ENCODE results near the gene AKAP9. TPM values are rescaled to one million over a fixed set of nuclear protein-coding genes. Genes with fewer than 3 reads are reported as not detected.
"Not testable (repeated sequence)": the region's sequence is repeated elsewhere in the genome, so short reads cannot be mapped to it uniquely, and the experiment has no call there.

Gene AKAP9
- total RNA-seq, 6 experiments from 2014 or later: 30.9 to 63.7 (median 40.5) TPM

DNA sequence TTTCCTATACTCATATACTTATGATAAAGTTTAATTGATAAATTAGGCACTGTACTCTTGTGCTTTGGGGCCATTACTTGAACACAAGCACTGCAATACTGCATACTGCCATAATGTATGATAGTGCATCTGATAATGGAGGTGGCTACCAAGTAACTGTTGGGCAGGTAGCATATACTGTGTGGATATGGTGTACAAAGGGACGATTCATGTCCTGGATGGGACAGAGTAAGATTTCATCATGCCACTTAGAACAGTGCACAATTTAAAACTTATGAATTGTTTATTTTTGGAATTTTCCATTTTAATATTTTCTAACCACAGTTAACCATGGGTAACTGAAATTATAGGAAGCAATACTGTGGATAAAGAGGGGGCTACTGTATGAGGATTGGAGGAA, 38.9 kb downstream of the AKAP9 start:
- whole genome bisulfite sequencing (ENCODE audit: insufficient coverage, low coverage, low lambda C conversion rate, missing lambda C conversion rate): 69% methylated on average over 1 of the region's 1 CpG
- intact Hi-C loops (cut with DNase I): no loop called here
- peaks cover 0 to 3% (median under 1%) of the 10 kb centered on the region in 4 donors for H3K36me3 ChIP-seq
- H3K27ac ChIP-seq: no peak overlapping the region
- ATAC-seq (no peak), DNase-seq (no peak)
- no peak for TF ChIP-seq POLR2A (IDR thresholded peaks at IDR 0.05)
- TF ChIP-seq, protein P1, sequence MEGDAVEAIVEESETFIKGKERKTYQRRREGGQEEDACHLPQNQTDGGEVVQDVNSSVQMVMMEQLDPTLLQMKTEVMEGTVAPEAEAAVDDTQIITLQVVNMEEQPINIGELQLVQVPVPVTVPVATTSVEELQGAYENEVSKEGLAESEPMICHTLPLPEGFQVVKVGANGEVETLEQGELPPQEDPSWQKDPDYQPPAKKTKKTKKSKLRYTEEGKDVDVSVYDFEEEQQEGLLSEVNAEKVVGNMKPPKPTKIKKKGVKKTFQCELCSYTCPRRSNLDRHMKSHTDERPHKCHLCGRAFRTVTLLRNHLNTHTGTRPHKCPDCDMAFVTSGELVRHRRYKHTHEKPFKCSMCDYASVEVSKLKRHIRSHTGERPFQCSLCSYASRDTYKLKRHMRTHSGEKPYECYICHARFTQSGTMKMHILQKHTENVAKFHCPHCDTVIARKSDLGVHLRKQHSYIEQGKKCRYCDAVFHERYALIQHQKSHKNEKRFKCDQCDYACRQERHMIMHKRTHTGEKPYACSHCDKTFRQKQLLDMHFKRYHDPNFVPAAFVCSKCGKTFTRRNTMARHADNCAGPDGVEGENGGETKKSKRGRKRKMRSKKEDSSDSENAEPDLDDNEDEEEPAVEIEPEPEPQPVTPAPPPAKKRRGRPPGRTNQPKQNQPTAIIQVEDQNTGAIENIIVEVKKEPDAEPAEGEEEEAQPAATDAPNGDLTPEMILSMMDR (IDR thresholded peaks at IDR 0.05): no peak
- no peaks in the 10 kb centered on the region for H3K4me1 ChIP-seq
- H3K27me3 ChIP-seq: no peaks in the 10 kb centered on the region
- no peaks in the 10 kb centered on the region for H3K9me3 ChIP-seq
- no peak overlapping the region for H3K4me3 ChIP-seq

DNA sequence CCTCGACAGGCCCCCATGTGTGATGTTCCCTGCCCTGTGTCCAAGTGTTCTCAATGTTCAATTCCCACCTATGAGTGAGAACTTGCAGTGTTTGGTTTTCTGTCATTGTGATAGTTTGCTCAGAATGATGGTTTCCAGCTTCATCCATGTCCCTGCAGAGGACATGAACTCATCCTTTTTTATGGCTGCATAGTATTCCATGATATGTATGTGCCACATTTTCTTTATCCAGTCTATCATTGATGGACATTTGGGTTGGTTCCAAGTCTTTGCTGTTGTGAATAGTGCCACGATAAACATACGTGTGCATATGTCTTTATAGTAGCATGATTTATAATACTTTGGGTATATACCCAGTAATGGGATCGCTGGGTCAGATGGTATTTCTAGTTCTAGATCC, 41.7 kb downstream of the AKAP9 start:
- intact Hi-C loops (cut with DNase I); ATAC-seq; H3K9me3 ChIP-seq; DNase-seq; H3K4me3 ChIP-seq; H3K36me3 ChIP-seq; H3K4me1 ChIP-seq; H3K27ac ChIP-seq; H3K27me3 ChIP-seq: not testable (repeated sequence)
- 100% methylated on average over 2 of the region's 4 CpGs for WGBS (ENCODE audit: insufficient coverage, low coverage, low lambda C conversion rate, missing lambda C conversion rate)

DNA sequence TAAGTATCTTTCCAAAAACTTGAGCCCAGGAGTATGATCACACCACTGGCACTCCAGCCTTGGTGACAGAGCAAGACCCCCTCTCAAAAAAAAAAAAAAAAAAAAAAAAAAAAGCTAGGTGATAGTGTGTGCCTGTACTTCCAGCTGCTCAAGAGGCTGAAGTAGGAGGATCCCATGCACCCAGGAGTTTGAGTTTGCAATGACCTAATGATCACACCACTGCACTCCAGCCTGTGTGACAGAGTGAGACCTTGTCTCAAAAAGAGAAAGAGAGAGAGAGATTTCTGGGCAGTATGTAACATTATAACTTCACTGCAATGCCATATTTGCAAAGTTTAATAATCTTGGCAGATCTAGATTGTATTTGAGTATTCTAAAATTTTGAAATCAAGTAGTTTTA, 47.6 kb downstream of the AKAP9 start:
- intact Hi-C loops (cut with DNase I): no loop called here
- H3K27me3 ChIP-seq: no peaks in the 10 kb centered on the region
- H3K4me3 ChIP-seq: no peak overlapping the region
- no peaks in the 10 kb centered on the region for H3K9me3 ChIP-seq
- peak; percentile 37 to 64 (median 48) for ATAC-seq
- peaks cover 0 to 6% (median 0%) of the 10 kb centered on the region in 4 donors for H3K4me1 ChIP-seq
- H3K27ac ChIP-seq: no peak overlapping the region
- no peak for DNase-seq
- peaks cover 0 to 6% (median 0%) of the 10 kb centered on the region in 4 donors for H3K36me3 ChIP-seq
- TF ChIP-seq, protein P1 (IDR thresholded peaks at IDR 0.05): no peak
- TF ChIP-seq POLR2A (IDR thresholded peaks at IDR 0.05): no peak

DNA sequence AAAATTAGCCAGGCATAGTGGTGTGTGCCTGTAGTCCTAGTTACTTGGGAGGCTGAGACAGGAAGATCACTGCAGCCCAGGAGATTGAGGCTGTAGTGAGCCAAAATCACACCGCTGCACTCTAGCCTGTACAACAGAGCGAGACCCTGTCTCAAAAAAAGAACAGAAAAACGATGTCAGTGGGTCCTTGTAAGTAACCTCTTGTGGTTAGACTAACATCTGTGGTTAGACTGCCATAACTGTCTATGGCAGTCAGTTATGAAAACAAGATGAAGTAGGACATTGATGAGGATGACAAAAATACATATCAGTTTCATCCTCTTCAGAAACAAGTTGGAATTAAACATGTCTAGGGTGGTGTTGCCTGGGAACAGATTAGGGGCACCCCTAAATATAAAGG, 53.3 kb downstream of the AKAP9 start:
- Histone ChIP-seq H3K4me1 (no peaks in the 10 kb centered on the region), H3K36me3 (peaks cover 0 to 41% (median 5%) of the 10 kb centered on the region in 4 donors), H3K4me3 (no peak overlapping the region), H3K27ac (no peak overlapping the region), H3K27me3 (no peaks in the 10 kb centered on the region), H3K9me3 (no peaks in the 10 kb centered on the region)
- no peak for TF ChIP-seq POLR2A (IDR thresholded peaks at IDR 0.05)
- TF ChIP-seq, protein P1 (IDR thresholded peaks at IDR 0.05): no peak
- DNase-seq (no peak), ATAC-seq (no peak)
- WGBS (ENCODE audit: insufficient coverage, low coverage, low lambda C conversion rate, missing lambda C conversion rate): no CpG with 5 or more reads among the region's 3 CpGs
- intact Hi-C loops (cut with DNase I): no loop called here

DNA sequence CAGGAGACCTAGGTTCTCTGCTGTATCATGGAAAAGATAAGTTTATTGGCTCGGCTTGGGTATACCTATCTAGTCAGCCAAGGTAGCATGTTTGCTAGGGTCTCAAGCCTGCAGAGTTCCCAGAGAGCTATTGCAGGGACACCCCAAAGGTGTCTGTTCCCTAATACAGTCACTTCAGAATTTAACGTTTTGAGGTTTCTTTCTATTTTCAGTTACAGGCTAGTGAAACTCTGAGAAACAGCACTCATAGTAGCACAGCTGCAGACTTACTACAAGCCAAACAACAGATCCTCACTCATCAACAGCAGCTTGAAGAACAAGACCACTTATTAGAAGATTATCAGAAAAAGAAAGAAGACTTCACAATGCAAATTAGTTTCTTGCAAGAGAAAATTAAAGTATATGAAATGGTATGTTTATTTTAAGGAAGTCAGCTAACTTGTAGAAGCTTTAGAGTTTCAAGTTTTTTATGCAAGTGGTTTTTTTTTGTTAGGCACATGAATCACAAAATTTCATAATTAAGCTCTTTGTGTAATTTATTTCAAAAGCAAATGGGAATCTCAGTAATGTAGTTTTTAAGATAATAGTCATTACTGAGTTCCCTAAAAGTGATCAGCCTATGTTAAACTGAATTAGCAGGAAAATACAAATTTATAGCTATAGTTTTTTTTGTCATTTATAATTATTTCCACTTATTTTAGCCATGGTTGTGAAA, 54.9 kb downstream of the AKAP9 start:
- Histone ChIP-seq H3K4me1 (no peaks in the 10 kb centered on the region), H3K27me3 (no peaks in the 10 kb centered on the region), H3K4me3 (no peak overlapping the region), H3K9me3 (no peaks in the 10 kb centered on the region), H3K27ac (no peak overlapping the region), H3K36me3 (peaks cover 0 to 41% (median 6%) of the 10 kb centered on the region in 4 donors)
- TF ChIP-seq POLR2A (IDR thresholded peaks at IDR 0.05): no peak
- TF ChIP-seq, protein P1 (IDR thresholded peaks at IDR 0.05): no peak
- 62% methylated on average over 1 of the region's 2 CpGs for WGBS (ENCODE audit: insufficient coverage, low coverage, low lambda C conversion rate, missing lambda C conversion rate)
- no peak for ATAC-seq
- intact Hi-C loops (cut with DNase I): no loop called here
- DNase-seq: no peak
